Endothelial cell of umbilical vein (primary cell): ENCODE results near the gene IRF2. TPM values are rescaled to one million over a fixed set of nuclear protein-coding genes. Genes with fewer than 3 reads are reported as not detected.

ENCODE experiments used
- BruUV-seq: library from RNA; stranded (reverse); fragments of 400-500 nt; replicated peaks from 2 replicates; lab custom pipeline; 2021; lab: Mats Ljungman, UMichigan
- CTCF ChIA-PET: fragments of 300-600, 350-600 bp; sonication (Branson Sonifier 250); formaldehyde crosslinking; loops from one replicate; lab custom pipeline; 2021; ENCODE audit warnings: antibody characterized with exemption, inconsistent platforms; lab: Charles Lee
- POLR2A ChIA-PET: fragments of 300-600, 350-600 bp; sonication (Branson Sonifier 250); formaldehyde crosslinking; loops from one replicate; lab custom pipeline; 2021; ENCODE audit warnings: antibody characterized with exemption, inconsistent platforms; lab: Charles Lee
- DNase-seq: peaks from one replicate; pipeline ENCODE4 v3.0.0-alpha.2; 2011; ENCODE audit warnings: low read depth, low spot score
- FAIRE-seq: peaks from 2 replicates; lab custom pipeline; 2011; peaks lifted over from hg19 to GRCh38; lab: Jason Lieb, UNC
- H2AFZ ChIP-seq: 2 replicates; pipeline ENCODE4 v1.6.0; 2012; ENCODE audit warnings: low read depth, low read length, control low read depth, inconsistent platforms
- H3K27ac ChIP-seq: 2 replicates; pipeline ENCODE4 v1.5.1; 2011; ENCODE audit warnings: low read depth, mild to moderate bottlenecking, control low read depth, low read length, moderate library complexity; ENCODE audit not compliant: insufficient read depth
- H3K27me3 ChIP-seq, 2 experiments: 2 replicates each; pipeline versions ENCODE4 v1.6.0 to v1.6.1; 2011; ENCODE audit warnings: low read length in 2 of 2, mixed read lengths in 1 of 2; ENCODE audit not compliant: control insufficient read depth in 2 of 2, insufficient read depth in 2 of 2
- H3K36me3 ChIP-seq, 2 experiments: 2 replicates in 1 of 2; 3 replicates in 1 of 2; pipeline ENCODE4 v1.5.1; 2011; ENCODE audit warnings: low read length in 2 of 2, mild to moderate bottlenecking in 1 of 2, moderate library complexity in 1 of 2; ENCODE audit not compliant: control insufficient read depth in 2 of 2, insufficient read depth in 2 of 2; ENCODE audit errors: extremely low read depth in 1 of 2
- H3K4me1 ChIP-seq: 3 replicates; pipeline ENCODE4 v1.5.1; 2011; ENCODE audit warnings: mild to moderate bottlenecking, low read length; ENCODE audit not compliant: control insufficient read depth, insufficient read depth; ENCODE audit errors: extremely low read depth
- H3K4me2 ChIP-seq: 2 replicates; pipeline ENCODE4 v1.6.1; 2011; ENCODE audit warnings: low read length, control low read depth, mixed read lengths; ENCODE audit not compliant: insufficient read depth
- H3K4me3 ChIP-seq, 3 experiments: fragments of 200-600 bp in 1 of 3; sonication (generic), shearing (Covaris generic) in 1 of 3; replicated peaks in 1 of 3; 2 replicates each; pipeline ENCODE4 v1.5.1; 2011 to 2016; ENCODE audit warnings: control low read depth in 3 of 3, low read length in 3 of 3, mild to moderate bottlenecking in 2 of 3, inconsistent platforms in 1 of 3, low read depth in 1 of 3, moderate library complexity in 1 of 3; ENCODE audit not compliant: insufficient read depth in 1 of 3
- H3K79me2 ChIP-seq: 2 replicates; pipeline ENCODE4 v1.6.0; 2012; ENCODE audit warnings: low read length, inconsistent platforms; ENCODE audit not compliant: control insufficient read depth, insufficient read depth
- H3K9ac ChIP-seq: replicated peaks from 2 replicates; pipeline ENCODE3; 2011; ENCODE audit warnings: low read length, control low read depth; ENCODE audit not compliant: insufficient read depth; ENCODE audit errors: extremely low read depth
- H3K9me1 ChIP-seq: replicated peaks from 3 replicates; pipeline ENCODE4 v1.6.0; 2011; ENCODE audit warnings: mild to moderate bottlenecking, low read length; ENCODE audit not compliant: control insufficient read depth, insufficient read depth; ENCODE audit errors: extremely low read depth
- H3K9me3 ChIP-seq: replicated peaks from 2 replicates; pipeline ENCODE4 v1.5.1; 2012; ENCODE audit warnings: low read length, inconsistent platforms; ENCODE audit not compliant: control insufficient read depth, insufficient read depth
- H4K20me1 ChIP-seq: replicated peaks from 2 replicates; pipeline ENCODE3; 2011; ENCODE audit warnings: mild to moderate bottlenecking, low read length; ENCODE audit not compliant: control insufficient read depth, insufficient read depth; ENCODE audit errors: extremely low read depth
- CTCF ChIP-seq, 2 donors: IDR thresholded peaks; 1 replicate in 1 of 2; 2 replicates in 1 of 2; pipeline ENCODE4 v1.5.1; 2011; ENCODE audit warnings: low read length in 2 of 2, mild to moderate bottlenecking in 2 of 2, moderate library complexity in 2 of 2, control low read depth in 1 of 2, inconsistent platforms in 1 of 2, low read depth in 1 of 2; ENCODE audit not compliant: insufficient read depth in 1 of 2; ENCODE audit errors: extremely low read depth in 1 of 2
- EZH2 ChIP-seq: IDR thresholded peaks from 2 replicates; pipeline ENCODE4 v1.6.1; 2012; ENCODE audit warnings: borderline replicate concordance, low read depth, mild to moderate bottlenecking, moderate library complexity, low read length, inconsistent platforms; ENCODE audit not compliant: severe bottlenecking
- FOS ChIP-seq: IDR thresholded peaks from 2 replicates; pipeline ENCODE4 v1.6.1; 2011; ENCODE audit warnings: mild to moderate bottlenecking, low read length, moderate library complexity, borderline replicate concordance; ENCODE audit not compliant: insufficient read depth
- GATA2 ChIP-seq: IDR thresholded peaks from 2 replicates; pipeline ENCODE4 v1.7.0; 2011; ENCODE audit warnings: low read depth, mild to moderate bottlenecking, moderate library complexity, mixed read lengths, low read length; ENCODE audit not compliant: insufficient read length, insufficient read depth
- JUN ChIP-seq: IDR thresholded peaks from 2 replicates; pipeline ENCODE4 v1.6.1; 2011; ENCODE audit warnings: borderline replicate concordance, low read depth; ENCODE audit not compliant: insufficient read length, insufficient read depth
- MYC ChIP-seq: IDR thresholded peaks from one replicate; pipeline ENCODE4 v1.6.1; 2011; ENCODE audit warnings: mild to moderate bottlenecking, low read depth, low read length
- POLR2A ChIP-seq: IDR thresholded peaks from 2 replicates; pipeline ENCODE4 v1.6.1; 2012; ENCODE audit warnings: low read depth, mild to moderate bottlenecking, control low read depth, low read length
- POLR2AphosphoS5 ChIP-seq: IDR thresholded peaks from 2 replicates; pipeline ENCODE4 v1.6.1; 2012; ENCODE audit warnings: low read depth, mild to moderate bottlenecking, control low read depth, low read length, moderate library complexity; ENCODE audit not compliant: insufficient read depth
- dilution Hi-C: fragments of 300-500 bp; cut with MboI; formaldehyde crosslinking; loops from one replicate; pipeline ENCODE4 v1.15.0; 2019; ENCODE audit warnings: low sequenced_read_pairs; ENCODE audit not compliant: extremely low pct_ligation_motif_present
- intact Hi-C: fragments of 100-400 bp; cut with micrococcal nuclease; formaldehyde crosslinking; loops from one replicate; pipeline ENCODE4 v1.10.0; 2022
- polyA plus RNA-seq, 4 experiments: library from polyadenylated mRNA; depleted of rRNA in 3 of 4; stranded (reverse) in 3 of 4; unstranded in 1 of 4; fragments of >200 nt; gene quantifications; 2 replicates each; pipeline versions ENCODE4 v1.2.1 to v1.2.3, GENCODE V29; 2011 to 2012; ENCODE audit warnings: missing spikeins in 1 of 4
- total RNA-seq: library from RNA; stranded (reverse); gene quantifications from 2 replicates; pipeline ENCODE4 v1.2.3, GENCODE V29; 2021
- TF ChIP-seq, protein P1 (sequence below): IDR thresholded peaks from 2 replicates; pipeline ENCODE4 v1.6.1; 2011; ENCODE audit not compliant: insufficient read depth, insufficient read length

IRF2 gene
- total and polyA plus RNA-seq, 2 donors (not counting 3 experiments of a cell fraction or from before 2014, with no cell fraction given): 26.9 to 27.6 TPM

- H3K9me3 ChIP-seq: no peaks in the 10 kb centered on the region
- H3K36me3 ChIP-seq: no peaks in the 10 kb centered on the region
- no peak overlapping the region for H3K4me2 ChIP-seq
- intact Hi-C loops: no loop called here
- no peak overlapping the region for H3K4me3 ChIP-seq
- H3K27me3 ChIP-seq: no peaks in the 10 kb centered on the region
- no peaks in the 10 kb centered on the region for H3K9me1 ChIP-seq
- H2AFZ ChIP-seq: peak overlapping the region; percentile 61
- BruUV-seq: no TSS peak
- H3K9ac ChIP-seq: no peak overlapping the region
- ChIA-PET CTCF (interaction anchor here (0.9 to 1.2 kb wide), 4 partner anchors 16 to 107 kb away, joined by 3 to 4 read pairs (median 3); no protein-coding TSS in a partner anchor), POLR2A (no interaction called here)
- FAIRE-seq (no peak), DNase-seq (peak; percentile 47)
- H3K79me2 ChIP-seq: no peaks in the 10 kb centered on the region
- no peaks in the 10 kb centered on the region for H4K20me1 ChIP-seq
- H3K27ac ChIP-seq: no peak overlapping the region
- TF ChIP-seq MYC: no peak
- no peak for TF ChIP-seq EZH2
- TF ChIP-seq, protein P1, sequence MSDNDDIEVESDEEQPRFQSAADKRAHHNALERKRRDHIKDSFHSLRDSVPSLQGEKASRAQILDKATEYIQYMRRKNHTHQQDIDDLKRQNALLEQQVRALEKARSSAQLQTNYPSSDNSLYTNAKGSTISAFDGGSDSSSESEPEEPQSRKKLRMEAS: no peak
- no peak for TF ChIP-seq GATA2
- TF ChIP-seq POLR2A: no peak
- TF ChIP-seq CTCF (IDR thresholded peaks at IDR 0.05; ENCODE audit: extremely low read depth in 1 of 2, insufficient read depth in 1 of 2, low read depth in 1 of 2, low read length in 2 of 2): no peak
- TF ChIP-seq JUN: no peak
- TF ChIP-seq POLR2AphosphoS5: no peak
- TF ChIP-seq FOS: no peak
- dilution Hi-C loops: no loop called here
- H3K4me1 ChIP-seq: peaks cover 13% of the 10 kb centered on the region
Measured at GRCh38 chr4:184347251-184348239, 126.8 kb downstream of the IRF2 start.
